ENCODE measurements around the gene SERPINF2. TPM values are rescaled to one million over a fixed set of nuclear protein-coding genes. Genes with fewer than 3 reads are reported as not detected.

SERPINF2 gene
- total RNA-seq, 1 experiment from 2014 or later = 59.9 TPM

- H3K4me3 ChIP-seq (ENCODE audit: low read depth, low read length) = peak within 1 kb of the TSS; percentile 61
- TF ChIP-seq CTCF (IDR thresholded peaks at IDR 0.05; ENCODE audit: insufficient read depth in 1 of 2, low read depth in 1 of 2, low read length in 1 of 2, severe bottlenecking in 1 of 2, unreplicated experiment in 1 of 2) = no peak
- peaks cover 7% of the 10 kb centered on the region for H3K4me1 ChIP-seq
- peak within 1 kb of the TSS; percentile 53 for H3K27ac Mint-ChIP-seq (ENCODE audit: unreplicated experiment)
- no peaks in the 10 kb centered on the region for H3K27me3 Mint-ChIP-seq (ENCODE audit: insufficient read depth, unreplicated experiment)
- CTCF ChIA-PET = interaction anchor here (0.6 to 1.7 kb wide), 2 partner anchors 60 to 263 kb away, joined by 3 to 5 read pairs; no protein-coding TSS in a partner anchor
- BruUV-seq (replicated peaks) = no TSS peak
- peak within 1 kb of the TSS; percentile 71 for H3K4me3 Mint-ChIP-seq (ENCODE audit: unreplicated experiment)
- peak; percentile 91 to 92 for DNase-seq
- H3K4me1 Mint-ChIP-seq (ENCODE audit: low read depth, unreplicated experiment) = no peaks in the 10 kb centered on the region
- POLR2A ChIA-PET = interaction anchor here (0.6 to 1.8 kb wide), 5 partner anchors 8 to 522 kb away, joined by 3 to 9 read pairs (median 4); no protein-coding TSS in a partner anchor
- H3K9me3 ChIP-seq = no peaks in the 10 kb centered on the region
- peaks cover 12% of the 10 kb centered on the region for H3K36me3 Mint-ChIP-seq (ENCODE audit: insufficient read depth, unreplicated experiment)
- no peaks in the 10 kb centered on the region for H3K9me3 Mint-ChIP-seq (ENCODE audit: unreplicated experiment)
- intact Hi-C loops (cut with micrococcal nuclease; ENCODE audit: unreplicated experiment) = no loop called here
- H3K27me3 ChIP-seq (replicated peaks; ENCODE audit: control insufficient read depth, insufficient read depth, low read length) = no peaks in the 10 kb centered on the region
- H3K36me3 ChIP-seq (ENCODE audit: control insufficient read depth, insufficient read depth, low read length) = peaks cover 2% of the 10 kb centered on the region; the same call in 1 of the 2 replicates
These were observed 18.3 kb upstream of the SERPINF2 start, which contains the start of gene WDR81 for GRCh38 chr17:1724351-1724868. WDR81 (plus strand) TSS chr17:1724704; CDS start chr17:1724960, 256 bp downstream.

- Histone ChIP-seq H3K4me1 (peaks cover 7% of the 10 kb centered on the region), H3K36me3 (ENCODE audit: control insufficient read depth, insufficient read depth, low read length) (peaks cover 2% of the 10 kb centered on the region; the same call in 1 of the 2 replicates), H3K9me3 (no peaks in the 10 kb centered on the region), H3K27me3 (replicated peaks; ENCODE audit: control insufficient read depth, insufficient read depth, low read length) (no peaks in the 10 kb centered on the region), H3K4me3 (ENCODE audit: low read depth, low read length) (peak overlapping the region; percentile 61)
- DNase-seq = no peak
- no peak overlapping the region for H3K27ac Mint-ChIP-seq (ENCODE audit: unreplicated experiment)
- H3K27me3 Mint-ChIP-seq (ENCODE audit: insufficient read depth, unreplicated experiment) = no peaks in the 10 kb centered on the region
- peak overlapping the region; percentile 71 for H3K4me3 Mint-ChIP-seq (ENCODE audit: unreplicated experiment)
- CTCF ChIA-PET = interaction anchor here (0.6 kb wide), 1 partner anchor 264 kb away, joined by 3 read pairs; no protein-coding TSS in a partner anchor
- POLR2A ChIA-PET = interaction anchor here (0.6 to 1.8 kb wide), 3 partner anchors 9 to 140 kb away, joined by 4 to 9 read pairs (median 4); no protein-coding TSS in a partner anchor
- H3K4me1 Mint-ChIP-seq (ENCODE audit: low read depth, unreplicated experiment) = no peaks in the 10 kb centered on the region
- intact Hi-C loops (cut with micrococcal nuclease; ENCODE audit: unreplicated experiment) = no loop called here
- peaks cover 12% of the 10 kb centered on the region for H3K36me3 Mint-ChIP-seq (ENCODE audit: insufficient read depth, unreplicated experiment)
- no TSS peak for BruUV-seq (replicated peaks)
- no peak for TF ChIP-seq CTCF (IDR thresholded peaks at IDR 0.05; ENCODE audit: insufficient read depth in 1 of 2, low read depth in 1 of 2, low read length in 1 of 2, severe bottlenecking in 1 of 2, unreplicated experiment in 1 of 2)
- H3K9me3 Mint-ChIP-seq (ENCODE audit: unreplicated experiment) = no peaks in the 10 kb centered on the region
These were observed 17.6 kb upstream of the SERPINF2 start for GRCh38 chr17:1724869-1725641.

GRCh38 chr17:1725642-1726511, 16.8 kb upstream of the SERPINF2 start:
- no peak for DNase-seq
- H3K27me3 ChIP-seq (replicated peaks; ENCODE audit: control insufficient read depth, insufficient read depth, low read length) = no peaks in the 10 kb centered on the region
- no peak overlapping the region; the same call in 1 of the 2 replicates for H3K4me3 ChIP-seq (ENCODE audit: low read depth, low read length)
- no peaks in the 10 kb centered on the region for H3K9me3 ChIP-seq
- Mint-ChIP-seq H3K4me1 (ENCODE audit: low read depth, unreplicated experiment) (no peaks in the 10 kb centered on the region), H3K36me3 (ENCODE audit: insufficient read depth, unreplicated experiment) (peaks cover 12% of the 10 kb centered on the region), H3K9me3 (ENCODE audit: unreplicated experiment) (no peaks in the 10 kb centered on the region), H3K4me3 (ENCODE audit: unreplicated experiment) (peak overlapping the region; percentile 71), H3K27me3 (ENCODE audit: insufficient read depth, unreplicated experiment) (no peaks in the 10 kb centered on the region), H3K27ac (ENCODE audit: unreplicated experiment) (no peak overlapping the region)
- CTCF ChIA-PET = interaction anchor here (1.1 to 1.9 kb wide), 2 partner anchors 9 to 58 kb away, joined by 4 to 11 read pairs; no protein-coding TSS in a partner anchor
- BruUV-seq (replicated peaks) = TSS peak; percentile 32
- POLR2A ChIA-PET = no interaction called here
- intact Hi-C loops (cut with micrococcal nuclease; ENCODE audit: unreplicated experiment) = no loop called here
- peaks cover 7% of the 10 kb centered on the region for H3K4me1 ChIP-seq
- no peak for TF ChIP-seq CTCF (IDR thresholded peaks at IDR 0.05; ENCODE audit: insufficient read depth in 1 of 2, low read depth in 1 of 2, low read length in 1 of 2, severe bottlenecking in 1 of 2, unreplicated experiment in 1 of 2)
- peaks cover 2% of the 10 kb centered on the region; the same call in 1 of the 2 replicates for H3K36me3 ChIP-seq (ENCODE audit: control insufficient read depth, insufficient read depth, low read length)
